ENCODE measurements around the gene BMP8B. TPM values are rescaled to one million over a fixed set of nuclear protein-coding genes. Genes with fewer than 3 reads are reported as not detected.

Gene BMP8B, protein sequence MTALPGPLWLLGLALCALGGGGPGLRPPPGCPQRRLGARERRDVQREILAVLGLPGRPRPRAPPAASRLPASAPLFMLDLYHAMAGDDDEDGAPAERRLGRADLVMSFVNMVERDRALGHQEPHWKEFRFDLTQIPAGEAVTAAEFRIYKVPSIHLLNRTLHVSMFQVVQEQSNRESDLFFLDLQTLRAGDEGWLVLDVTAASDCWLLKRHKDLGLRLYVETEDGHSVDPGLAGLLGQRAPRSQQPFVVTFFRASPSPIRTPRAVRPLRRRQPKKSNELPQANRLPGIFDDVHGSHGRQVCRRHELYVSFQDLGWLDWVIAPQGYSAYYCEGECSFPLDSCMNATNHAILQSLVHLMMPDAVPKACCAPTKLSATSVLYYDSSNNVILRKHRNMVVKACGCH
- polyA plus RNA-seq (2012; rRNA removed) = 0.07 and 0.16 TPM in 2 replicates
- 0.10 and 0.24 TPM in 2 replicates for polyA plus RNA-seq (2012; cell fraction: cytosol; rRNA removed)
- 0.04 and 0.05 TPM in 2 replicates for polyA plus RNA-seq (2012; cell fraction: nucleus; rRNA removed)

- H3K9me2 ChIP-seq = no peaks in the 10 kb centered on the region
- no peaks in the 10 kb centered on the region for H4K20me1 ChIP-seq (ENCODE audit: insufficient read depth)
- H2AFZ ChIP-seq (ENCODE audit: low read depth) = no peak within 1 kb of the TSS
- no peaks in the 10 kb centered on the region for H3K36me3 ChIP-seq (replicated peaks in 1 of 2; ENCODE audit: control insufficient read depth in 1 of 2, insufficient read depth in 2 of 2, low read length in 1 of 2)
- 25% methylated on average over 14 of the region's 91 CpGs for WGBS (ENCODE audit: low lambda C conversion rate)
- CTCF ChIA-PET = interaction anchor here (1.2 kb wide), 1 partner anchor 10 kb away, joined by 4 read pairs; no protein-coding TSS in a partner anchor
- H3K9me3 ChIP-seq = no peaks in the 10 kb centered on the region
- H3K79me2 ChIP-seq (ENCODE audit: insufficient read depth) = no peaks in the 10 kb centered on the region
- H3F3A ChIP-seq (replicated peaks; ENCODE audit: insufficient read depth) = no peaks in the 10 kb centered on the region
- peak within 1 kb of the TSS in 1 of 2 experiments; percentile 47; a peak in 2 of 4 replicates for H3K4me3 ChIP-seq (ENCODE audit: low read depth in 2 of 2, low read length in 1 of 2)
- H3K4me1 ChIP-seq (ENCODE audit: control insufficient read depth in 1 of 2, insufficient read depth in 2 of 2, low read depth in 1 of 2, low read length in 1 of 2) = peaks cover 0 to 5% of the 10 kb centered on the region in 2 experiments; a peak in 1 of 4 replicates
- no peak within 1 kb of the TSS; a peak in 1 of 4 replicates for H3K27ac ChIP-seq (ENCODE audit: low read depth in 2 of 2, low read length in 1 of 2)
- POLR2A ChIA-PET = interaction anchor here (1.0 kb wide), 1 partner anchor 113 kb away, joined by 3 read pairs; the partner anchor contains the start of gene MYCL
- peak; percentile 98 for DNase-seq
- no peak within 1 kb of the TSS for H3K9ac ChIP-seq
- no peak within 1 kb of the TSS for H3K4me2 ChIP-seq
- peaks cover 14% of the 10 kb centered on the region for H3K27me3 ChIP-seq (ENCODE audit: insufficient read depth)
- TF ChIP-seq NFIC (IDR thresholded peaks at IDR 0.05; ENCODE audit: borderline replicate concordance) (no peak), MXI1 (IDR thresholded peaks at IDR 0.05; ENCODE audit: low read depth, low read length) (peak; percentile 15; the same call in 1 of the 2 replicates), YY1 (IDR thresholded peaks at IDR 0.05; ENCODE audit: low read depth) (no peak)
These were observed at the start of gene BMP8B for GRCh38 chr1:39788758-39789570. Gene BMP8B (minus strand): TSS chr1:39788865. CDS start chr1:39788485, 380 bp downstream.

GRCh38 chr1:39836595-39837110, 48.0 kb upstream of the BMP8B start:
- H3K27ac ChIP-seq (ENCODE audit: low read depth in 2 of 2, low read length in 1 of 2) = no peak overlapping the region
- 85% methylated on average over 3 of the region's 3 CpGs for WGBS (ENCODE audit: low lambda C conversion rate)
- H3K9me2 ChIP-seq = no peaks in the 10 kb centered on the region
- no peak for DNase-seq
- no peak overlapping the region for H3K4me2 ChIP-seq
- H3K9me3 ChIP-seq = no peaks in the 10 kb centered on the region
- peaks cover 0 to 5% of the 10 kb centered on the region in 2 experiments; a peak in 1 of 4 replicates for H3K4me1 ChIP-seq (ENCODE audit: control insufficient read depth in 1 of 2, insufficient read depth in 2 of 2, low read depth in 1 of 2, low read length in 1 of 2)
- H3K27me3 ChIP-seq (ENCODE audit: insufficient read depth) = no peaks in the 10 kb centered on the region
- no peaks in the 10 kb centered on the region for H3K79me2 ChIP-seq (ENCODE audit: insufficient read depth)
- POLR2A ChIA-PET = interaction anchor here (0.6 kb wide), 1 partner anchor 32 kb away, joined by 3 read pairs; no protein-coding TSS in a partner anchor
- H4K20me1 ChIP-seq (ENCODE audit: insufficient read depth) = no peaks in the 10 kb centered on the region
- H2AFZ ChIP-seq (ENCODE audit: low read depth) = no peak overlapping the region
- no peak overlapping the region for H3K9ac ChIP-seq
- peaks cover 36 to 51% of the 10 kb centered on the region in 2 experiments for H3K36me3 ChIP-seq (replicated peaks in 1 of 2; ENCODE audit: control insufficient read depth in 1 of 2, insufficient read depth in 2 of 2, low read length in 1 of 2)
- no peak overlapping the region for H3K4me3 ChIP-seq (ENCODE audit: low read depth in 2 of 2, low read length in 1 of 2)
- H3F3A ChIP-seq (replicated peaks; ENCODE audit: insufficient read depth) = no peaks in the 10 kb centered on the region
- CTCF ChIA-PET = interaction anchor here (0.9 to 3.8 kb wide), 8 partner anchors 9 to 196 kb away, joined by 3 to 19 read pairs (median 6); partner anchors contain the start of gene MYCL
- no peak for TF ChIP-seq EP300 (IDR thresholded peaks at IDR 0.05; ENCODE audit: borderline replicate concordance in 1 of 2, low read depth in 1 of 2, low read length in 1 of 2)
- no peak for TF ChIP-seq POLR2AphosphoS5 (IDR thresholded peaks at IDR 0.05; ENCODE audit: low read depth, low read length)
- no peak for TF ChIP-seq SMC3 (IDR thresholded peaks at IDR 0.05; ENCODE audit: low read depth, low read length)
- TF ChIP-seq, protein P1, sequence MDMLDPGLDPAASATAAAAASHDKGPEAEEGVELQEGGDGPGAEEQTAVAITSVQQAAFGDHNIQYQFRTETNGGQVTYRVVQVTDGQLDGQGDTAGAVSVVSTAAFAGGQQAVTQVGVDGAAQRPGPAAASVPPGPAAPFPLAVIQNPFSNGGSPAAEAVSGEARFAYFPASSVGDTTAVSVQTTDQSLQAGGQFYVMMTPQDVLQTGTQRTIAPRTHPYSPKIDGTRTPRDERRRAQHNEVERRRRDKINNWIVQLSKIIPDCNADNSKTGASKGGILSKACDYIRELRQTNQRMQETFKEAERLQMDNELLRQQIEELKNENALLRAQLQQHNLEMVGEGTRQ (IDR thresholded peaks at IDR 0.05; ENCODE audit: borderline replicate concordance, low read depth, low read length) = no peak
- TF ChIP-seq GABPA (IDR thresholded peaks at IDR 0.05; ENCODE audit: low read depth) = no peak
- TF ChIP-seq FOXM1 (IDR thresholded peaks at IDR 0.05; ENCODE audit: low read depth) = no peak
